IPS-NIHi7 (cell line): ENCODE measurements around the gene SERPINE1.
A peak's percentile ranks its signal among the peaks of the same experiment; 100 is the strongest.

Experiments
- DNase-seq: peaks from one replicate; pipeline ENCODE4 v3.0.0; 2012; ENCODE audit warnings: mixed read lengths; ENCODE audit errors: extremely low spot score

Gene SERPINE1

DNA sequence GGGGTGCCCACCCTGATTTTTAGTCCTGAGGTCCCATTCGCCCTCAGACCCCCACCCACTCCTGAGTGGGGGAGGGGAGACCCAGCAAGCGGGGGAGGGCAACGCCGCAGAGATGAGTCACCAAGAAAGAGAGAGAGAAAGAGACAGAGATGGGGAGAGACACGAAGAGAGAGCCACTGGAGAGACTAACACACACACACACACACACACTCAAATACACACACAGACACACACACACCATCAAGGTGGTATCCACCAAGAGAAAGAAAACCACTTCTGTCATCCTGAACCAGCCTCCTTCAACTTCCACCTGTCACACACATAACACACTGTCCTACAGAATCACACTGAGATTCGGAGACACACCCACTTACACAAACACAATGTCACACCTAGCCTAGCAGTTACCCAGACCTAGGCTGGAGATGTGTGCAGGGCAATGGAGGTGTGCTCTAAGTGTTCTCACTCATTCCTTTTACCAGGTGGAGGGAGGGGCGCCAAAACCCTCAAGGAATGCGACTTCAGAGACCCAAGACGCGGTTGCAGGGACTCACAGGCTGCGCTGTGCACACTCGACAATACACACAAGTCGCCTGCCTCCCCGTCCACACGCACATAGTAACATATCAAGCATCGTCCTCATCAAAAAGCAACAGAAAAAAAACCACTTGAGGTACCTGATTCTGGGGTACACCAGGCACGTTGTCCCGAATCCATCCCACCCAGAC lies 42.4 kb downstream of the SERPINE1 start:
- no peak for DNase-seq

- DNase-seq: peak; percentile 66
These were observed 43.1 kb downstream of the SERPINE1 start for GRCh38 chr7:101169838-101170551.

- no peak for DNase-seq
These were observed 43.9 kb downstream of the SERPINE1 start for GRCh38 chr7:101170617-101171441.

GRCh38 chr7:101171442-101171837 lies 44.5 kb downstream of the SERPINE1 start:
- no peak for DNase-seq

DNA sequence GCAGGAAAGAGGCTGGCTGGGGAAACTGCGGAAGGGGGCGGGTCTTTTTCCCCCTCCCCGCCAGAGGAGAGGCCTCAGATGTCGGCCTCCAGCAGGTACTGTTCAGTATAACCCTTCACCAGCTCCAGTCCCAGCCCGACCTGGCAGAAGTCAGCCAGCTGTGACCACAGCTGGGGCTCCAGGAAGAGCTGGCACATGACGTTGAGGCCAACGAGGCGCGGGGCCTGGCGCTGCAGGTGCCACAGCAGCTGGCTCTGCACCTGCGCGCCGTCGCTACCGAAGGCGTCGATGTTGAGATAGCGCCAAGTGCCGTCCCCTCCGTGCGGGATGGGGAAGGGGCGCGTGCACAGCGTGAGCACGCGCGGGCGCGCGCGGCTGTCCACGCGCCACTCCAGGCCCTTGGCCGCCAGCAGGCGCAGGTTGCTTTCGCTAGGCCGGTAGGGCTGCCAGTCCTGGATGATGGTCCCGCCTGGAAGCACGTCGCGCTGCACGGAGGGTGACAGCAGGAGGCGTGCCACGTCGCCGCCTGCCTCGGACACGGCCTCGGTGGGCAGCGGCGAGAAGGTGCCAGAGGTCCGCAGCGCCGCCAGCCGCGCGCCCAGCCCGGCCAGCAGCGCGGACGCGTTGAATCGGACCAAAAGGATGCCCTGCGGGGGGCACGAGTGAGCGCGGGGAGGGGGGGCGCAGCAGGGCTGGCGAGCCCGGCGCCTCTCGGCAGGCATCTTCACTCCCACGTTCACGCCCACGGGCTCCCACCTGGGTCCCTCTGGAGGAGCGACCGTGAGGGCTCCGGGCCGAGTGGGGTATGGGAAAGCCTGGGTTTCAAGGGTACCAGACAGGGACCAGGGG lies 45.3 kb downstream of the SERPINE1 start:
- DNase-seq: no peak

DNA sequence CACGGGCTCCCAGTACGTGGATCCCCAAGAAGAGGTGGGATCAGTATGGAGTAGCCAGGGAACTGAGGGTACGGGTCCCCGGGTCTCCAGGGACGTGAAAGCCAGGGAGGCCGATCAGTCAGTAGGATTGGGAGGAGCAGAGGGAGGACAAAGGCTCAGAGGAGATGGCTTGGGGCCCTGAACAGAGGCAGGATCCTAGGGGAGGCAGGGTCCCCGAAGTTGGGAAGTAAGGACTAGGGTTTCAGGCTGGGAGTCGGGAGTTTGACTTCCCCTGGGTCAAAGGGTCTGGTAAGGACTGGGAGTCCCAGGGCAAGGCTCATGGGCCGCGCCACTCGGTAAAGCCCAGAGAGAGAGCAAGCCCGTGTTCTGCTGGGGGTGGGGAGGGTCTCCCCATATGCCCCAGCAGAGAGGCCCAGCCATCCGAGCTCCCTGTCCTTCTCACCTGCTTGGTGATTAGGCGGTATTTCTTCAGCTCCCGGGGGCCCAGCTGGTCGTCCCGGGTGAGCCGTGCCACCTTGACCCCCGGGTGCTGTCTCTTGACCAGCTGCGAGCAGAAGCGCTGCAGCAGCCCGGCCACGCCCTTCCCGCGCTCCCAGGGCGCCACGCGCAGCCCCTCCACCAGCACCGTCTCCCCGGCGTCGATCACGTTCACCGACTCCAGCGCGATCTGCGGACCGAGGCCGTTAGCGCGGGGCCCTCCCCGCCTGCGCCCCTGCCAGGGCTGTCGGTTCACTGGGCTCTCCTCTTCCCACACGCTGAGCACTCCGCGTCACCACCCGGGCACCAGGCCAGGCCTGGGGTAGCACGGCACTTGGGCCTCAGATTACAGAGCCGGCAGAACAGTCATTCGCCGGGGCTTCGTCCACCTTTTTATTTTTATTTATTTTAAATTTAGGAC lies 46.2 kb downstream of the SERPINE1 start:
- no peak for DNase-seq

GRCh38 chr7:101173752-101174244 lies 46.9 kb downstream of the SERPINE1 start:
- peak; percentile 82 for DNase-seq

DNA sequence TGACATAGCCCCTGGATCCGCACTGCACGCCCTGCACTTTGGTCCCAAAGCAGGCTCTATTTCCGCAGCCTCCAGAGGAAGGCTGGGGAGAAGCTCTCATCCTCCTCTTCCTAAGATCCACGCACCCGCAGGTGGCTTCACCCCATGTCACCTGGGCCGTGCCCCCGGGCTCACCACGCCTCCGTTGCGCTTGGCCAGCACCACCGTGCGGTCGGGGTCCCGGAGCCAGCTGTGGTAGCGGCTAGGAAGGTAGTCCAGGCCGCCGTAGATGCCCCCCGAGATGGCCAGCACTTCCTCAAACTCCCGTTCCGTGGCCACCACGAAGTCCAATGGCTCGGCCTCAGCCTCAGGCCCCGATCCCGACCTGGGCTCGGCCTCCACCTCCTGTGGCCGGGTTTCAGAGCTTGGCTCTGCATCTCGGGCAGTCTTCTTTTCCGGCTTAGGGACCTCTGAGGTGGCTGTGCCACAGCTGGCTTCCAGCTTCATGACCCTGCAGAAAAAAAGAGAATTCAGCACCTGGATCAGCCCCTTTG lies 47.5 kb downstream of the SERPINE1 start:
- no peak for DNase-seq

DNA sequence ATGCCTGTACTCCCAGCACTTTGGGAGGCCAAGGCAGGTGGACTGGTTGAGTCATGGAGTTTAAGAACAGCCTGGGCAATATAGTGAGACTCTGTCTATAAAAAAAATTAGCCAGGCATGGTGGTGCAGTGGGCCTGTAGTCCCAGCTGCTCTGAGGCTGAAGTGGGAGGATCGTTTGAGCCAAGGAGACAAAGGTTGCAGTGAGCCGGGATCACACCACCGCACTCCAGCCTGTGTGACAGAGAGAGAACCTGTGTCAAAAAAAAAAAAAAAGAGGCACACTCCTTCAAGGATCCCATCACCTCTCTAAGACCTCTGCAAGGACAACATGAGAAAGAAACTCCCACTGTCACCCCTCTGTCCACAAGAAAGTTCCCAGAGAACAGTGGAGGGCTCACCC lies 48.8 kb downstream of the SERPINE1 start:
- DNase-seq: no peak

GRCh38 chr7:101177644-101178043 lies 50.7 kb downstream of the SERPINE1 start:
- DNase-seq: no peak

- no peak for DNase-seq
These were observed 52.2 kb downstream of the SERPINE1 start for GRCh38 chr7:101179117-101179516.

GRCh38 chr7:101179713-101180112 lies 52.8 kb downstream of the SERPINE1 start:
- DNase-seq: no peak

DNA sequence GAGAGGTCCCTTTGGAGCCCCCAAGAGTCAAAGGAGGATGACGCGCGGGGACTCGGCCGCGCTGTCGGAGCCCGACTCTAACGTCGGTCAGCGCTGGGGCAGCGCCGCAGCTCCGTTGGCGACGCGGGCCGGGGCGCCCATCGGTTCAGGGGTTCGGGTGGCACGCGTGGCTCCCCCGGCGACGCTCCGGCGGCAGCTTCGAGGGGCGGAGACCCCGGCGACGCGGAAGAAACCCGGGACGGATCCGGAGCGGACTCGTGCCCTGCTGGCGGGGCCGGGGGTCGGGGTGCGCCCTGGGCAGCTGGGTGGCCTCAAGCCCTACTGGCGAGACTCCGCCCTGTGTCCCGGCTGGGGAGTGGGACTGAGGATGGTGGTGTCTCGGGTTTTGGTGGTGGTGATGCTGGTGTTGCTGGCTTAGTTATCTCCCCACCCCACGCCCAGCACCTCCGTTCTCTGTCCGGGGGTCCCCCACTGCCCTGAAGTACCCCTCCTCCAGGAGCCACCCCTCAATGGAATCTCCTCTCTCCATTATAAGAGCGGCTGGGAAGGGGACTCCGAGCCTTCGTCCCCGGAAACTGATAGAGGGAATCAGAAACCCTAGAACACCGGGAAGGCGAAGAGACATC lies 53.3 kb downstream of the SERPINE1 start, which contains the start of gene NAT16:
Gene NAT16, minus strand, starts transcription at position 164 of the 626 bp plus-strand sequence. CDS start 5,486 bp downstream, outside the sequence.
- DNase-seq: no peak

- DNase-seq: no peak
These were observed 58.4 kb downstream of the SERPINE1 start for GRCh38 chr7:101185258-101185839.

DNA sequence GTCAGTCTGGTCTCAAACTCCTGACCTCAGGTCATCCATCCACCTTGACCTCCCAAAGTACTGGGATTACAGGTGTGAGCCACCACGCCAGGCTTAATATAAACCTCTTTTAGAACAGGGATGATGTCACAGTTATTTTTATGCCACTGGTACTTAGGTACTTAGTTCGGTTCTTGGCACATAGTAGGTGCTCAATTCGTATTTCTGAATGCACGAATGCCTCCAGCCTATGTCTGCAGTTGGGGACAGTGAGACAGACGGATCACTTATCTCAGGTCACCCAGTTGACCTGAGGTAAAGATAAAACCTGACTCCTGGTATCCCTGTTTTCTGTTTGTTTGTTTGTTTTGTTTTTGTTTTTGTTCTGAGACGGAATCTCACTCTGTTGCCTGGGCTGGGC lies 59.3 kb downstream of the SERPINE1 start:
- DNase-seq: no peak

DNA sequence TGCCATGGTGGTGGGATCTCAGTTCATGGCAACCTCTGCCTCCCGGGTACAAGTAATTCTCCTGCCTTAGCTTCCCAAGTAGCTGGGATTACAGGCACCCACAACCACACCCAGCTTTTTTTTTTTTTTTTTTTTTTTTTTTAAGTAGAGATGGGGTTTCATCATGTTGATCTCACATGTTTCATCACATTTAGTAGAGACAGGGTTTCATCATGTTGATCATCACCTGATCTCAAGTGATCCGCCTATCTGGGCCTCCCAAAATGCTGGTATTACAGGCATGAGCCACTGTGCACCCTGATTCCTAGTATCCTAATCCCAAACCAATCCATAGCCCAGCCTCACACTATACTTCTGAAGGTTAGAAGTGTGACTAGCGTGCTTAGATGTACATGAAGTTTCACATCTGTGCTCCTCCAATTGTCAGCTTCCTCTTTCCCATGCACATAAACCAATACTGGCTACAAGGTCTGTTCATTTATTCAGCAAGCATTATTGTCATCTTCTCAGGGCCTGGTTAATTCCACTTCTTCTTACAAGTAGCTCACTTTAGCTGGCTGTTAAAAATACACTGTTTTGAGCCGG lies 60.0 kb downstream of the SERPINE1 start:
- DNase-seq: no peak
